ENCODE measurements around the gene EPB41L4B.

GRCh38 chr9:109278848-109279247 lies 42.0 kb downstream of the EPB41L4B start:
- TF ChIP-seq CTCF (IDR thresholded peaks at IDR 0.05) = no peak
- no peak for TF ChIP-seq POLR2A (IDR thresholded peaks at IDR 0.05)
